Measurements from ENCODE around the gene KCNJ8. TPM values are rescaled to one million over a fixed set of nuclear protein-coding genes. Genes with fewer than 3 reads are reported as not detected.
A peak's percentile ranks its signal among the peaks of the same experiment; 100 is the strongest.

The KCNJ8 gene
- total RNA-seq, 1 experiment from 2014 or later, result not detected

- H3K9me3 ChIP-seq (ENCODE audit: control insufficient read depth, insufficient read depth, low read depth, low read length), result no peaks in the 10 kb centered on the region
- no peaks in the 10 kb centered on the region for H3K36me3 ChIP-seq (ENCODE audit: control insufficient read depth, insufficient read depth, low read length)
- CTCF ChIA-PET, result no interaction called here
- POLR2A ChIA-PET, result no interaction called here
- no TSS peak for BruUV-seq (replicated peaks)
- ATAC-seq (no peak), DNase-seq (ENCODE audit: low read depth, low spot score) (no peak)
- H3K4me3 ChIP-seq (ENCODE audit: low read depth in 2 of 2, low read length in 2 of 2), result no peak overlapping the region
- in situ Hi-C loops (cut with HindIII; ENCODE audit: low pct_unique_long_range_greater_than_20kb, low sequenced_read_pairs), result no loop called here
- H3K27ac ChIP-seq (ENCODE audit: low read length), result no peak overlapping the region
- no peaks in the 10 kb centered on the region for H3K4me1 ChIP-seq (ENCODE audit: control insufficient read depth, insufficient read depth, low read length)
- intact Hi-C loops (cut with micrococcal nuclease; ENCODE audit: unreplicated experiment), result no loop called here
- peaks cover 7% of the 10 kb centered on the region for H3K27me3 ChIP-seq (ENCODE audit: control insufficient read depth, insufficient read depth, low read length)
- TF ChIP-seq REST (IDR thresholded peaks at IDR 0.05; ENCODE audit: insufficient read depth in 1 of 2, low read depth in 2 of 2, low read length in 1 of 2) (no peak), CTCF (IDR thresholded peaks at IDR 0.05) (peak; percentile 14; the same call in 1 of the 2 replicates)
Measured at GRCh38 chr12:21773263-21773741, 1.2 kb downstream of the KCNJ8 start.

GRCh38 chr12:21771311-21771710 is 3.2 kb downstream of the KCNJ8 start:
- no peak overlapping the region for H3K27ac ChIP-seq (ENCODE audit: low read length)
- POLR2A ChIA-PET, result no interaction called here
- intact Hi-C loops (cut with micrococcal nuclease; ENCODE audit: unreplicated experiment), result no loop called here
- DNase-seq (ENCODE audit: low read depth, low spot score) (no peak), ATAC-seq (no peak)
- H3K9me3 ChIP-seq (ENCODE audit: control insufficient read depth, insufficient read depth, low read depth, low read length), result no peaks in the 10 kb centered on the region
- in situ Hi-C loops (cut with HindIII; ENCODE audit: low pct_unique_long_range_greater_than_20kb, low sequenced_read_pairs), result no loop called here
- CTCF ChIA-PET, result no interaction called here
- no peaks in the 10 kb centered on the region for H3K36me3 ChIP-seq (ENCODE audit: control insufficient read depth, insufficient read depth, low read length)
- no peaks in the 10 kb centered on the region for H3K4me1 ChIP-seq (ENCODE audit: control insufficient read depth, insufficient read depth, low read length)
- BruUV-seq (replicated peaks), result no TSS peak
- H3K27me3 ChIP-seq (ENCODE audit: control insufficient read depth, insufficient read depth, low read length), result peaks cover 7% of the 10 kb centered on the region
- TF ChIP-seq POLR2AphosphoS5 (IDR thresholded peaks at IDR 0.05; ENCODE audit: low read depth, low read length), result no peak
- no peak for TF ChIP-seq REST (IDR thresholded peaks at IDR 0.05; ENCODE audit: insufficient read depth in 1 of 2, low read depth in 2 of 2, low read length in 1 of 2)
- no peak for TF ChIP-seq TCF7L2 (IDR thresholded peaks at IDR 0.05; ENCODE audit: low read depth, low read length)
- no peak for TF ChIP-seq CTCF (IDR thresholded peaks at IDR 0.05)
- no peak for TF ChIP-seq SIN3A (IDR thresholded peaks at IDR 0.05; ENCODE audit: borderline replicate concordance, insufficient read depth, low read depth, low read length)
- no peak overlapping the region for H3K4me3 ChIP-seq (ENCODE audit: low read depth in 2 of 2, low read length in 2 of 2)
